Adrenal gland (tissue), 12 donors: ENCODE results near the gene FSIP1. TPM values are rescaled to one million over a fixed set of nuclear protein-coding genes. Genes with fewer than 3 reads are reported as not detected.

Experiments used
- DNase-seq, 7 donors: peaks; one replicate each; pipeline ENCODE4 v3.0.0-alpha.2; 2019 to 2020
- H3K27ac ChIP-seq, 5 donors: fragments of 200-600 bp; sonication (generic) in 4 of 5; 1 replicate in 3 of 5; 2 replicates in 2 of 5; pipeline versions ENCODE4 v1.5.1 to v1.8.0; 2016 to 2020; ENCODE audit warnings: mild to moderate bottlenecking in 1 of 5
- H3K27me3 ChIP-seq: fragments of 200-600 bp; 2 replicates; pipeline ENCODE4 v1.8.0; 2021
- H3K36me3 ChIP-seq, 2 donors: fragments of 200-600 bp; replicated peaks in 1 of 2; 1 replicate in 1 of 2; 2 replicates in 1 of 2; pipeline versions ENCODE4 v1.5.1 to v1.8.0; 2018 to 2022
- H3K4me1 ChIP-seq, 2 donors: fragments of 200-600 bp; replicated peaks in 1 of 2; 1 replicate in 1 of 2; 2 replicates in 1 of 2; pipeline versions ENCODE4 v1.5.1 to v1.8.0; 2018 to 2021
- H3K4me3 ChIP-seq, 4 donors: fragments of 200-600 bp; sonication (generic) in 3 of 4; one replicate each; pipeline ENCODE4 v1.5.1; 2016 to 2018
- H3K9me3 ChIP-seq, 3 donors: fragments of 200-600 bp; sonication (generic) in 1 of 3; replicated peaks in 1 of 3; 1 replicate in 2 of 3; 2 replicates in 1 of 3; pipeline versions ENCODE4 v1.5.1 to v1.8.0; 2016 to 2021
- CTCF ChIP-seq, 6 experiments: fragments of 450-650 bp in 4 of 6; fragments of 200-600 bp in 2 of 6; sonication (generic) in 1 of 6; IDR thresholded peaks; 1 replicate in 5 of 6; 2 replicates in 1 of 6; pipeline versions ENCODE4 v1.5.1 to v1.8.0; 2016 to 2021; ENCODE audit warnings: antibody characterized with exemption in 6 of 6, mild to moderate bottlenecking in 2 of 6, moderate library complexity in 1 of 6
- POLR2A ChIP-seq, 2 donors: fragments of 450-650 bp; IDR thresholded peaks; one replicate each; pipeline ENCODE4 v1.6.1; 2017; ENCODE audit warnings: antibody characterized with exemption in 2 of 2, mild to moderate bottlenecking in 2 of 2, moderate library complexity in 1 of 2
- WGBS, 4 donors: extraction: QIAGEN DNeasy Blood & Tissue Kit in 2 of 4; methylation state at CpG; one replicate each; pipeline versions ENCODE4 v1.1.5 to v1.1.7; 2013 to 2017; 5-methylcytosine and 5-hydroxymethylcytosine counted together
- intact Hi-C, 2 donors: fragments of 100-400 bp; cut with DNase I; formaldehyde crosslinking; loops; one replicate each; pipeline versions ENCODE4 v1.14.1 to v1.15.0; 2022 to 2023
- polyA plus RNA-seq, 3 donors: library from polyadenylated mRNA; stranded (reverse); fragments of 200-250 nt in 2 of 3; fragments of 350-450 nt in 1 of 3; fragmentation: Illumina TruSeq in 1 of 3; extraction: RNeasy Lipid Tissue Mini Kit (QIAGEN cat#74804) in 1 of 3; gene quantifications; one replicate each; pipeline ENCODE4 v1.2.3, GENCODE V29; 2013 to 2014
- total RNA-seq, 9 donors: library from RNA; depleted of rRNA in 4 of 9; stranded (reverse); fragments of >200 nt in 4 of 9; fragments of 120-200 nt in 1 of 9; fragmentation: NEBNext Ultra II Directional in 1 of 9; extraction: Animal tissue kit (Norgen Biotek cat#: 25700) in 1 of 9; gene quantifications; one replicate each; pipeline versions ENCODE4 v1.1.0 to v1.2.4, GENCODE V29; 2013 to 2023
- donor health status: healthy with polysubstance abuse.
- donor health status: Bipolar disorder and iron deficiency.
- donor health status: DM: yes; HTN: yes; CAD: no.
- donor health status: DM: no; HTN: no; CAD: no.
- donor health status: DM: no; HTN: no; CAD: no.
- donor health status: DM: yes; HTN: yes; CAD: no.

Gene FSIP1
- total and polyA plus RNA-seq, 12 donors, result 0.11 to 0.60 (median 0.25) TPM; not detected in 2

- no peak overlapping the region for H3K4me3 ChIP-seq
- H3K27ac ChIP-seq, result no peak overlapping the region
- no peaks in the 10 kb centered on the region for H3K9me3 ChIP-seq
- no peak for DNase-seq
- no peak for TF ChIP-seq CTCF (IDR thresholded peaks at IDR 0.05)
- no peak for TF ChIP-seq POLR2A (IDR thresholded peaks at IDR 0.05)
- H3K36me3 ChIP-seq, result no peaks in the 10 kb centered on the region
- 78 to 88% (median 81%) methylated on average over 3 of the region's 3 CpGs for WGBS, 4 donors
- H3K27me3 ChIP-seq, result no peaks in the 10 kb centered on the region
- intact Hi-C loops, result no loop called here
- H3K4me1 ChIP-seq, result no peaks in the 10 kb centered on the region
Observed at GRCh38 chr15:39731266-39731665, 51.4 kb downstream of the FSIP1 start.

- DNase-seq, result no peak
- no peaks in the 10 kb centered on the region for H3K27me3 ChIP-seq
- 65 to 71% (median 68%) methylated on average over 5 of the region's 5 CpGs for WGBS, 4 donors
- H3K36me3 ChIP-seq, result no peaks in the 10 kb centered on the region
- H3K4me1 ChIP-seq, result no peaks in the 10 kb centered on the region
- no peak overlapping the region for H3K4me3 ChIP-seq
- no peaks in the 10 kb centered on the region for H3K9me3 ChIP-seq
- intact Hi-C loops, result no loop called here
- no peak for TF ChIP-seq POLR2A (IDR thresholded peaks at IDR 0.05)
- no peak for TF ChIP-seq CTCF (IDR thresholded peaks at IDR 0.05)
- H3K27ac ChIP-seq, result no peak overlapping the region
Observed at GRCh38 chr15:39730552-39730951, 52.1 kb downstream of the FSIP1 start.

GRCh38 chr15:39729500-39729899 is 53.1 kb downstream of the FSIP1 start:
- intact Hi-C loops, result no loop called here
- no peaks in the 10 kb centered on the region for H3K4me1 ChIP-seq
- WGBS, 4 donors, result 89 to 92% (median 91%) methylated on average over 4 of the region's 4 CpGs
- no peak for TF ChIP-seq CTCF (IDR thresholded peaks at IDR 0.05)
- no peak for TF ChIP-seq POLR2A (IDR thresholded peaks at IDR 0.05)
- H3K9me3 ChIP-seq, result no peaks in the 10 kb centered on the region
- H3K36me3 ChIP-seq, result no peaks in the 10 kb centered on the region
- H3K4me3 ChIP-seq, result no peak overlapping the region
- no peak overlapping the region for H3K27ac ChIP-seq
- no peaks in the 10 kb centered on the region for H3K27me3 ChIP-seq
- DNase-seq, result no peak

- H3K27ac ChIP-seq, result no peak overlapping the region
- no peaks in the 10 kb centered on the region for H3K36me3 ChIP-seq
- intact Hi-C loops, result no loop called here
- no peaks in the 10 kb centered on the region for H3K4me1 ChIP-seq
- H3K27me3 ChIP-seq, result no peaks in the 10 kb centered on the region
- WGBS, 4 donors, result 88 to 95% (median 89%) methylated on average over 2 of the region's 2 CpGs
- TF ChIP-seq POLR2A (IDR thresholded peaks at IDR 0.05), result no peak
- no peak for TF ChIP-seq CTCF (IDR thresholded peaks at IDR 0.05)
- DNase-seq, result no peak
- H3K4me3 ChIP-seq, result no peak overlapping the region
- no peaks in the 10 kb centered on the region for H3K9me3 ChIP-seq
Observed at GRCh38 chr15:39728845-39729244, 53.8 kb downstream of the FSIP1 start.
